Thyroid gland (tissue), 4 donors: ENCODE data around the gene TRIM71. TPM values are rescaled to one million over a fixed set of nuclear protein-coding genes. Genes with fewer than 3 reads are reported as not detected.

Experiments
- DNase-seq, 2 donors: peaks; one replicate each; pipeline ENCODE4 v3.0.0-alpha.2; 2019
- H3K27ac ChIP-seq, 3 donors: fragments of 200-600 bp; sonication (generic); 1 replicate in 2 of 3; 2 replicates in 1 of 3; pipeline ENCODE4 v1.5.1; 2016 to 2019; ENCODE audit warnings: mild to moderate bottlenecking in 1 of 3, moderate library complexity in 1 of 3
- H3K27me3 ChIP-seq: fragments of 200-600 bp; sonication (generic); one replicate; pipeline ENCODE4 v1.5.1; 2019
- H3K36me3 ChIP-seq, 2 donors: fragments of 200-600 bp; sonication (generic); one replicate each; pipeline ENCODE4 v1.5.1; 2016 to 2019
- H3K4me1 ChIP-seq, 2 donors: fragments of 200-600 bp; sonication (generic); one replicate each; pipeline ENCODE4 v1.5.1; 2017 to 2019
- H3K4me3 ChIP-seq, 3 donors: fragments of 200-600 bp; sonication (generic); replicated peaks in 1 of 3; 1 replicate in 2 of 3; 2 replicates in 1 of 3; pipeline ENCODE4 v1.5.1; 2016; ENCODE audit warnings: mild to moderate bottlenecking in 1 of 3
- H3K9me3 ChIP-seq: fragments of 200-600 bp; sonication (generic); one replicate; pipeline ENCODE4 v1.5.1; 2017
- CTCF ChIP-seq, 6 experiments: fragments of 200-600 bp in 3 of 6; fragments of 450-650 bp in 3 of 6; sonication (generic) in 3 of 6; IDR thresholded peaks; one replicate each; pipeline ENCODE4 v1.5.1; 2016 to 2019; ENCODE audit warnings: antibody characterized with exemption in 6 of 6, mild to moderate bottlenecking in 2 of 6, inconsistent platforms in 1 of 6, moderate library complexity in 1 of 6
- POLR2A ChIP-seq, 2 donors: fragments of 450-650 bp; IDR thresholded peaks; one replicate each; pipeline ENCODE4 v1.6.1; 2017; ENCODE audit warnings: antibody characterized with exemption in 2 of 2, mild to moderate bottlenecking in 2 of 2, moderate library complexity in 1 of 2
- WGBS, 2 donors: methylation state at CpG; one replicate each; pipeline ENCODE4 v1.1.5; 2017; 5-methylcytosine and 5-hydroxymethylcytosine counted together
- intact Hi-C: fragments of 100-400 bp; cut with DNase I; formaldehyde crosslinking; loops from one replicate; pipeline ENCODE4 v1.15.1; 2023
- total RNA-seq, 4 donors: library from RNA; depleted of rRNA; stranded (reverse); fragments of >200 nt; gene quantifications; one replicate each; pipeline ENCODE4 v1.2.3, GENCODE V29; 2016

The TRIM71 gene
- total RNA-seq, 4 donors from 2014 or later, result under 0.01 to 0.15 (median 0.13) TPM; not detected in 1

GRCh38 chr3:32850226-32850625 is 32.4 kb downstream of the TRIM71 start:
- no peak for DNase-seq
- Histone ChIP-seq H3K27me3 (no peaks in the 10 kb centered on the region), H3K36me3 (no peaks in the 10 kb centered on the region), H3K27ac (no peak overlapping the region), H3K4me3 (no peak overlapping the region), H3K9me3 (no peaks in the 10 kb centered on the region), H3K4me1 (peaks cover 0 to 9% of the 10 kb centered on the region in 2 donors)
- TF ChIP-seq POLR2A (IDR thresholded peaks at IDR 0.05) (no peak), CTCF (IDR thresholded peaks at IDR 0.05) (no peak)
- intact Hi-C loops, result no loop called here
- 58 to 67% methylated on average over 3 of the region's 3 CpGs for WGBS, 2 donors

GRCh38 chr3:32850636-32851035 is 32.8 kb downstream of the TRIM71 start:
- Histone ChIP-seq H3K27ac (no peak overlapping the region), H3K36me3 (no peaks in the 10 kb centered on the region), H3K9me3 (no peaks in the 10 kb centered on the region), H3K4me3 (no peak overlapping the region), H3K4me1 (peaks cover 0 to 9% of the 10 kb centered on the region in 2 donors), H3K27me3 (no peaks in the 10 kb centered on the region)
- 67 to 68% methylated on average over 5 of the region's 5 CpGs for WGBS, 2 donors
- TF ChIP-seq POLR2A (IDR thresholded peaks at IDR 0.05) (no peak), CTCF (IDR thresholded peaks at IDR 0.05) (no peak)
- intact Hi-C loops, result no loop called here
- DNase-seq, result no peak

- Histone ChIP-seq H3K27ac (no peak overlapping the region), H3K4me3 (no peak overlapping the region), H3K4me1 (peaks cover 0 to 16% of the 10 kb centered on the region in 2 donors), H3K9me3 (no peaks in the 10 kb centered on the region), H3K27me3 (no peaks in the 10 kb centered on the region), H3K36me3 (no peaks in the 10 kb centered on the region)
- DNase-seq, result no peak
- TF ChIP-seq CTCF (IDR thresholded peaks at IDR 0.05), result no peak
- no peak for TF ChIP-seq POLR2A (IDR thresholded peaks at IDR 0.05)
- 87 to 88% methylated on average over 4 of the region's 4 CpGs for WGBS, 2 donors
- intact Hi-C loops, result no loop called here
Measured at GRCh38 chr3:32852146-32852545, 34.3 kb downstream of the TRIM71 start.

- WGBS, 2 donors, result 83 to 84% methylated on average over 3 of the region's 3 CpGs
- intact Hi-C loops, result no loop called here
Measured at GRCh38 chr3:32855350-32855953, 37.7 kb downstream of the TRIM71 start.

More at GRCh38 chr3:32855350-32855953, 37.7 kb downstream of the TRIM71 start:
- no peak overlapping the region for H3K27ac ChIP-seq
- no peaks in the 10 kb centered on the region for H3K9me3 ChIP-seq
- H3K4me3 ChIP-seq, result no peak overlapping the region
- TF ChIP-seq CTCF (IDR thresholded peaks at IDR 0.05) (no peak), POLR2A (IDR thresholded peaks at IDR 0.05) (no peak)
- H3K36me3 ChIP-seq, result no peaks in the 10 kb centered on the region
- no peaks in the 10 kb centered on the region for H3K27me3 ChIP-seq
- no peak for DNase-seq
- peaks cover 0 to 10% of the 10 kb centered on the region in 2 donors for H3K4me1 ChIP-seq
